HG03139 (cell line): ENCODE results near the gene SECTM1.
A peak's percentile ranks its signal among the peaks of the same experiment; 100 is the strongest.

ENCODE experiments used
- ATAC-seq: cut with Tn5 transposase; IDR thresholded peaks from one replicate; pipeline ENCODE4 v1.9.1; 2021; ENCODE audit not compliant: unreplicated experiment

Gene SECTM1

GRCh38 chr17:82282239-82283207 is 51.0 kb downstream of the SECTM1 start:
- ATAC-seq, result no peak

- no peak for ATAC-seq
These were observed 51.9 kb downstream of the SECTM1 start for GRCh38 chr17:82281502-82282238.

GRCh38 chr17:82281076-82281475 is 52.5 kb downstream of the SECTM1 start:
- no peak for ATAC-seq

GRCh38 chr17:82280537-82280936 is 53.0 kb downstream of the SECTM1 start:
- no peak for ATAC-seq

DNA sequence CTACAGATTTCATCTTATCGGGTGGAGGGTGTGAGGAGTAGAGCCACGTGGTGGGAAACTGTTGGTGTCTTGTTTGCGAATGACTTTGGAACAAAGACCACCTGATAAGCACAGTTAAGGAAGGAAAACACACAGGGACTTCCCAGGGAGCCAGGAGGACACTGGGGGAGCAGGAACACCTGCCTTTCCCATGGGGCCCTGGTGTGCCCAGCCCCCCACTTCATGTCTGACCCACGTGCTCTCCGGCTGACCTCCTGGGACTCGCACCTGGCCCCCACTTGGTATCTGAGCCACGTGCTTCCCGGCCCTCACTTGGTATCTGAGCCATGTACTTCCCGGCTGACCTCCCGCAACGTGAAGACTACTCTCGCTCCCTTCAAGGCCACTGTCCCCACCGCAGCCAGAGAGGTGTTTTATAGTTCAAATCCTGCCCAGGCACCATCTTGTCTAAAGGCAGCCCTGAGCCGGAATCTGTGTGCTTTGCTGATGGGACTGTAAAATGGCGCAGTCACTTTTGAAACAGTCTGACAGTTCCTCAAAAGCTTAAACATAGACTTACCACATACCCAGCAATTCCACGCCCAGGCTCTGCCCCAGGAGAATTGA is 54.7 kb downstream of the SECTM1 start:
- ATAC-seq, result no peak

- ATAC-seq, result no peak
These were observed 55.3 kb downstream of the SECTM1 start for GRCh38 chr17:82278308-82278707.

- no peak for ATAC-seq
These were observed 55.7 kb downstream of the SECTM1 start for GRCh38 chr17:82277851-82278250.

- no peak for ATAC-seq
These were observed 56.6 kb downstream of the SECTM1 start for GRCh38 chr17:82276938-82277337.

GRCh38 chr17:82275326-82275725 is 58.2 kb downstream of the SECTM1 start:
- no peak for ATAC-seq

DNA sequence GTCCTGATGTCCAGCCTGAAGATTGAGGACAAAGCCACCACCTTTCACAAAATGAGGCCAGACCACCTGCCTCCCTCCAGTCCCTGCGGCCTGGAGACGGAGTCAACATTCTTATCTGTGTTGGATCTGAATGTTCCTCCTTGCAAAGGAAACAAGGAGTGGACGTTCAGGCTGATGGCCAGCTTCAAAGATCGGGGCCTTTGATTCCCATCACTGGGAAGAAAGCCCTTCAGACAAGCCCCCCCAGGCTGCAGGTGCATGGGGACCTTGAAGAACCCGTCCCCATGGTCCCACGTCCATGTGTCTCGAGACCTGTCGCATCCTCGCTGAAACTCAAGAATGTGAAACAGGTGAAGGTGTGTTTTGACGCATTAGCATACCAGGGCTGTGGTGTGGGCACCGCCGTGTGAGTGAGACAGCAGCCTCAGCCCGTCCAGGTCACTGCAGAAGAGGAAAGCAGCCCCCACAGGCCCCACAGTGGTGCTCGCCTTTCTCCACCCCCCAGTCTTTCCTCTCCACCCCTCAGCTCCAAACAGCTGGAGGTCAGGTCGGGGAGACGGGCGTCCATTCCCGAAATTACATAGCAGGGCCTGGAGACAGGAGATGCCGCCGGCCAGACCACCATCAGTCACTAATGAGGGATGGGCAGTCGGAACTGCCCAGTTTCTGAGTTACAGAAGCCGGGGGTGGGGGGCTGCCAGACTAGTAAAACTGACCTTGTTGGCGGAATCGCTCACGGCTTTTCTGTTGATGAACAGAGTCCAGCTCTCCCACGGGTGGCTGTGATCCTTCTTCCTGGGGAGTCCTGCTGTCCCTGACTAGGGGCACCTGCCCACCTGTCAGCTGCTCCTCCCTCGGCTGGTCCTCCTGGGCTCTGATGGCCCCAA is 59.2 kb downstream of the SECTM1 start:
- ATAC-seq, result no peak

GRCh38 chr17:82273327-82274133 is 60.0 kb downstream of the SECTM1 start, which contains the start of gene CSNK1D:
Gene CSNK1D (minus strand): TSS chr17:82273700. CDS start chr17:82273381, 319 bp downstream.
- ATAC-seq, result peak; percentile 51

GRCh38 chr17:82272495-82273326 is 60.9 kb downstream of the SECTM1 start:
- peak; percentile 24 for ATAC-seq

DNA sequence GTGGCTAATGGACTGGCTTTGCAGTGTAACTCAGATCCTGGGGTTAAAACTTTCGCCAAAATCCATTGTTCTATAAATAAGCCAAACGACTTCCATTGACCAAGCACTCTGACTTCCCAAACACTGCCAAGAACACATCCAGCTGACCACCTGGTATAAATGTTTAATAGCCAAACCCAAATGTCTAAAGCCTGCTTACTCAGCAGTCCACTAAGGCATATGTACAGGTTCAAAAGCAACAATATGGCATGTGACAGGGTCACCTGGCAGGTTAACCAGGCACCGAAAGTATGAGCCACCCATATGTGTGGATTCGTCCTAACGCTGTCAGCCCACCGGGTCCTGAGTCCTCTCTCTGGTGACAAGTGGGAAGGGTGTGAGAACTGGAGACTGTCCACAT is 62.2 kb downstream of the SECTM1 start:
- ATAC-seq, result no peak
